ENCODE measurements around the gene PRELID1.

Gene PRELID1

DNA sequence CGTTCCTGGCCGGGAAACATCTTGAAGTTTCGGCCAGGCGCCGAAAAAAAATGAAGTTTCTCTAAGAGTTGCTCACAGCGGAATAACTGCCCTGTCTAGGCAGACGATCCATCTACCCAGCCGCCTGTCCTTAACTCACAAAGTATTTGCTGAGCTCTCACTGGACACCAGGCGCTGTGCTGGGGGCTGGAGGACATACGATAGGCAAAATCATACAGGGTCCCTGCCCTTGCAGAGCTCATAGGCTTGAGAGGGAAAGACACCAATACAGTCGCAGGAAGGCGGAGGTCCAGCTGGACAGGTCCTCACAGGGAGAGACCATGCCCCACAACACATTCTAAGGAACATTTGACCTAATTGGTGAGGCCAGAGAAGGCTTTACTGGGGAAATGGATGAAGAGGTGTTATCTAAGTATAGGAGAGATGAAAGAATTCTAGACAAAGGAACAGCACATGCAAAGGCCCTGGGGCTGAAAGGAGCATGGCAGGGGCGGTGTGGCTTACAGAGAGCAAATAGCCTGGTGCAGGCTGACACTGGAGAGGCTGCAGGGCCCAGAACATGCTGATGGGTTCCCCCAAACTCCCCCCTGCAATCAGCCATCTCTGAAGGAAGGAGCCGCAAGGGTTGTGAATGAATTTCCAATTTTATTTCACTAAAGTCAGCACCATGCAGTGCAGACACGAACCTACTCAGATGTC is 10.1 kb downstream of the PRELID1 start:
- DNase-seq (ENCODE audit: low read depth in 1 of 2, low spot score in 1 of 2), result no peak

DNA sequence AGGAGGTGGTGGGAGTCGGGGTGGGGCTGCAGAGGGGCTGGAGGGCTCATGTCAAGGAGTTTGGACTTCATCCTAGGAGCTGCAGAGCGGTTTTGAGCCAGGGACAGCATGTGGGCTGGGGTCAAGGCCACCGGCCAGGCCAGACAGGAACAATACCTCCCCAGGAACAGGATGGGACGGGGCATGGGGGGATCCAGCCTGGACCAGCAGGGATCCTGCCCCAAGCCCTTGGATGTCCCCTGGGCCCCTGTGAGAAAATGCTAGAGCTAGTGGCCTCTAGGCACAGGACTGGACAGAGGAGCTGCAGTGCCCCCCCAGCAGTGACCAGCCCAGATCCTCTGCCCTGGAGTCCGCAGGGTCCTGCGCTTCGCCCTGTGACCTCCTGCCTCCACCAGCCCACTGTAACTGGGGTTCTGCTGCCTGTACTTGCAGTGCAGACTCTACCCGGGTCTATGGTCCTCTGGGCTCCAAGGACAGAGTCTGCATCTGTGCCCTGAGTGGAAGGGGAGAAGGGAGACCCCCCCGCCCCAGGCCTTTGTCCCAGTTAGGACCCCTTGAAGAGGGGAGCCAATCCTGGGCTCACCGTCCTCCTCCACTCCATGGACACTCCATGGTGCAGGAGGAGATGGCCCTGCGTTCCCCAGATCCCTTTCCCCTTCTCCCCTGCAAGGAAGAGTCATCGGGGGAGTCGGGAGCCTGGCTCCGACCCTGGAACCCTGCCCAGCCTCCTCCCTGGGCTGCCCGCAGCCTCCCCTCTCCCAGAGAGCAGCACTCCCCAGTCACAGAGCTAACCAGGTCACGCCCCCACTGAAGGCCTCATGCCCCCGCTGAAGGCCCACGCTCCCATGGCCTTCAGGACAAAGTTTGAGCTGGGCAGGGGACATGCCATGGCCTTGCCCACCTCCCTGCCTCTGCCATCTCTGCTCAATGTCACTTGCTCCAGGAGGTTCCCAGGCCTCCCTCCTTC is 11.1 kb downstream of the PRELID1 start:
- no peak for DNase-seq (ENCODE audit: low read depth in 1 of 2, low spot score in 1 of 2)

DNA sequence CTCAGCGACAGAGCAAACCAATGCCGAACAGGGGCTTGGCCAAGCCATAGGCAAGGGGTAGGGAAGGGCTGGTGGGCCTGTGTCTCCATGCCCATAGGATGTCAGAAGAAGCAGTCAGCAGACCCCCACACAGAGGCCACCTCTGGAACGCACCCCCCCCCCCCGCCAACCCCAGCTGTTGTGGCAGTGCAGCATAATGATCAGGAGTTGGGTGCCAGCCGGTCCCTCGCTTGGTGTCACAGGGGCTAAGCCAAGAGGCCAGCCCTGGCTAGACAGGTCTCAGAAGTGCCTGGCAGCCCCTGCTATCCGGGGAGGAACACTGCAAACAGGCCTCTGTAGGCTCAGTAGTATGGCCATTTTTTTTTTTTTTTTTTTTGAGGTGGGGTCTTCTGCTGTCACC is 11.8 kb downstream of the PRELID1 start:
- no peak for DNase-seq (ENCODE audit: low read depth in 1 of 2, low spot score in 1 of 2)

DNA sequence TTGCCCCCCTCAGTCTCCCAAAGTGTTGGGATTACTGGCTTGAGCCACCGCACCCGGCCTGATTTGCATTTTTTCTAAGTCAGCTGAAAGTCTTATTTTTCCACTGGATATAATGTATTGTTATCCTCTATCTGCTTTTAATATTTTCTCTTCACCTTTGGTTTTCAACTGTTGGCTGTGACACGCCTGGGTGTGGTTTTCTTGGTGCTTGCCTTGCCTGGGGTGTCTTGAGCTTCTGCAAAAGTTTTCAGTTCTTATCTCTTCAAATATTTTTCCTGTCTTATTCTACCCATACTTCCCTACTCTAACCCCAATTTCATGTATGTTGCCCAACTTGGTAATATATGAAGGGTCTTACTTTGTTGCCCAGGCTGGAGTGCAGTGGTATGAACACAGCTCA is 12.4 kb downstream of the PRELID1 start:
- no peak for DNase-seq (ENCODE audit: low read depth in 1 of 2, low spot score in 1 of 2)

DNA sequence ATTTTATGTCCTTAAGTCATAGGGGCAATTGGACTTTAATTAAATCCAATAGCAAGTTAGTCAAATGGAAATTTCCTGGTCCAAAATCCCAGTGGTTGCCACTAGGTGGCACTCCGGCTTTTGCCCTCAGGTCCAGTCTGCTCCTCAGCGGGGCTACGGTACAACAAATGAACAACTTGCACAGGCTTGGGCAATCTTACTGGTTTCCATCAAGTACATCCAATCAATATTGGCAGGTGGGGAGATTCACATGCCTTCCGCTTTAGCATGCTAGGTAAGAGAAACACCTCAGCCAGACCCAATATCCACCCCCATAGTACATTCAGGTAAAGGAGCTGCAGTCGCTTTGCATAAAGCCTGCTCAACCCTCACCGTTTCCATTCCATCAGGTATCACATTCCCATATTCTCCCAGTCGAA is 14.4 kb downstream of the PRELID1 start:
- DNase-seq (ENCODE audit: low read depth in 1 of 2, low spot score in 1 of 2), result peak; percentile 52 to 60

DNA sequence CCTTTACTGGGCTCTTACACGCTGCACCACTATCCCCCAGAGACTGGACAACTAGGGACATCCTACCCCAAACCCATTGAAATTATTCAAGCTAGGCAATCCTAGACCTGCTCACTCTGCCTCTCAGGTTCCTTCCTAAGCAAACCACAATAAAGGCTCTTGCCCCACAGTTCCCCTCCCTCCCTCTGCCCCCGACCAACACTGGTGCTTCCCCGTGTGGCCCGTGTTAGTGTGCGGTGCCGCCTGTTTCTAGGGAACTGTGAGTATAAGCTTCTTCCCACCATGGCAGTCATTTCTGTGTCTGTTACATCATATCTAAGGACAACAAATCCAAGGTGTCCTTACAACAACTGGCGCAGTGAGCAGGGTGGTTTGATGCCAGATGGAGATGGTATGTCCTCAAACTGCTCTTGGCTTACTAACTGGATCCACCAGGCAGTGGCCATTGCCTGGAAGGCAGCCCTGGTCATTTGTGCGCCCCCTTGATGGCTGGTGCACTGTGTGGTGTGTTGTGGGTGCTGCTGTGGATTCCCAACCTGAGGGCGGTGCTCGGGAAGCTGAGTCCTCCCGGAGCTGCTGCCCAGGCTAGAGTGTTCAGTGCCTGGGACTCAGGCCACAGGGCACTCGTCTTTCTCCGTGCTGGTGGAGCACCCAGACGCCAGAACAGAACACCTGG is 16.5 kb downstream of the PRELID1 start:
- DNase-seq (ENCODE audit: low read depth in 1 of 2, low spot score in 1 of 2), result no peak

DNA sequence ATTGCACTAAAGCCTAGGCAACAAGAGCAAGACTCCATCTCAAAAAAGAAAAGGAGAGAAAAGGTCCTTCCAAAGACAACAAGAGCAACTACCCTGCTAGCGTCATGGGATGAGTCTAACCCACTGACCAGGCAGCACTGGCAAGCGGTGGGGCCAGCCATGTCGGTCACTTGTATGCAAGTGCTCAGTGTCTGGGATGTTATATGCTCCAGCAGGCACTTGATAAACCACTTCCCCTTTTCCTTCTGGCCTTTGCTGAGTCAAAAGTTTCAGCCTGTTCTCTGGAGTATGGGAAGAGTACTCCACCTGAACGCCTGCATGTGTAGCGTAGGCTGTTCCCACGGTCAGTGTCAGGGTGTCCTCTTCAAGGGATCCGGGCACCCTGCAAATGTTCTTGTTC is 17.3 kb downstream of the PRELID1 start:
- no peak for DNase-seq (ENCODE audit: low read depth in 1 of 2, low spot score in 1 of 2)

DNA sequence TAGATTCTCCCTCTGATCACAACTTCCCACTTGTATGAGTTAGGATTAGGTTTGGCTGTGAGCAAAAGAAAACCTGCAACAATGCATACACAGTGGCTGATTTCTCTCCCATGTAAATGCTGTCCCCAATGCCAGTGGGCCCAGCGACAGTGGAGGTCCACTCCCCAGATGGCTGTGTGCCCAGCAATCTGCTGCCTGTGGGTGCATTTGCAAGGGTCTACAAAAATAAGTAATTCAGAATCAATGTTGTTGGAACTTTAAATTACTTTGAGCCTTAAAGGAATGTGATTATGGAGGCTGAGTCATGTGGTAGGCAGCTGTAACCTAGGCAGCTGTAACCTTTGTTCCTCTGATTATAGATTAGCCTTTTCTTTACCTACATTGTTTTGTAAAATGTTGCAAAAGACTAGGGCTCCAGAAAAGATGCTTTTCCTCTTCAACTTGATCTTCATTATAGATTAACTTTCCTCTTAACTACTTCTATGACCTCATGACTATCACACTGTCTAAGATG is 22.3 kb downstream of the PRELID1 start:
- DNase-seq (ENCODE audit: low read depth in 1 of 2, low spot score in 1 of 2), result no peak

DNA sequence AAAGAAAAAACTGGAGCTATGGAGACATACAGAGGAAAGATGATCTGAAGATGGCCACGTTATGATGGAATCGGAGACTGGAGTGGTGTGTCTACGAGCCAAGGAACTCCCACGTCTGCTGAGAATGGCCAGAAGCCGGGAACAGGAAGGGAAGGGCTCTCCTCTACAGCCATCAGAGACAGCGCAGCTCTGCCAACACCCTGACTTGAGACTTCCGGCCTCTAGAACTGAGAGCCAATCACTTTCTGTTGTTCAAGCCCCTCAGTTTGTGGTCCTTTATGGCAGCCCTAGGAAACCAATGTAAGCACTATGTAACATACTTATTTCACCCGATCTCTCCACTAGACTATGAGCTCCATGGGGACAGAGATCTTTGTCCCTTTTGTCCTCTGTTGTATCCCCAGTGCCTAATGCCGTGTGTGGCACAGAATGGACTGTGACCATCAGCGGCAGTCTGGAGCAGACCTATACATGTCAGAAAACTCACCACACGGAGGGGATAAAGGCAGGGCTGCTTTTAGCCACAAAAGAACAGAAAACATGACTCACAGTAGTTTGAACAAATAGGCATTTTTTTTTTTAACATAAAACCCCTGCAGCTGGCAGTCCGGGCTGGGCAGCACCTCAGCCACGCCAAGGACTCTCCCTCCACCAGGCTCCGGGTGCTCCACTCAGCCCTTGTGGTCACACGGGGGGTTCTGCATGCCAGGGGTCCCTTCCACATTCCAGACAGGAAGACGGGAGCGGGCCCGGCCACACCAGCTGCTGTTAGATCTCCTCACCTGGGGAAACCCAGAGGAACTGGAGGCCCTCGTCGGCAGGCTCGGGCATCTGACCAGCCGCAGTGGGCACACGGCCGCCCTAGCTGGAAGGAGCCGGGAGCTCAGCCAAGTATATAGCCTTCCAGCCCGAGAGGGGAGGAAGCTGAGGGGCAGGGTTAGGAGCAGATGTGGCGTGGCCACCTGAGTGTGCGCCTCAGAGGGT is 24.2 kb downstream of the PRELID1 start:
- DNase-seq (ENCODE audit: low read depth in 1 of 2, low spot score in 1 of 2), result no peak

DNA sequence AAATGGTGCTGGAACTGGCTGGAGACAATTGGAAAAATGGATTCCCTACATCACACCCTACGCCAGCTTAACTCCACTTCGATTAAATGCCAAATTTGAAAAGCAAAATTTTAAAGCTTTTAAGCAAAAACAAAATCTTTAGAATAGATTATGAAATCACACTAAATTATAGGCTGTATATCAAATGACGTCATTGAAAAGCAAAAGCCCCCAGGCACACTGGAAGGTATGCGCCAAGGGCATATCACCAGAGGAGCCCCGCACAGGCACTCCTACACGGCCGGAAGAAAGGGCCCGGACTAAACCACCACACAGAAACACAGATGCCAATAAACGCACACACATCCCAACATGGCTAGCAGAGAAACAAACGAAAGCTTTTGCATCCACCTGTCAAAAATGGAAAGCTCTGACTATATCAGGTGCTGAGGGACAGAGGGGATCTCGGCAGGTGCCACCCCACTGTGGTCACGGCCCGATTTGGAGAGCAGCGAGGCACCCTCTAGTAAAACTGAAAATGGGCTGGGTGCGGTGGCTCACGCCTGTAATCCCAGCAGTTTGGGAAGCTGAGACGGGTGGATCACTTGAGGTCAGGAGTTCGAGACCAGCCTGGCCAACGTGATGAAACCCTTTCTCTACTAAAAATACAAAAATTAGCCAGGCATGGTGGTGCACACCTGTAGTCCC is 25.1 kb downstream of the PRELID1 start:
- DNase-seq (ENCODE audit: low read depth in 1 of 2, low spot score in 1 of 2), result no peak

DNA sequence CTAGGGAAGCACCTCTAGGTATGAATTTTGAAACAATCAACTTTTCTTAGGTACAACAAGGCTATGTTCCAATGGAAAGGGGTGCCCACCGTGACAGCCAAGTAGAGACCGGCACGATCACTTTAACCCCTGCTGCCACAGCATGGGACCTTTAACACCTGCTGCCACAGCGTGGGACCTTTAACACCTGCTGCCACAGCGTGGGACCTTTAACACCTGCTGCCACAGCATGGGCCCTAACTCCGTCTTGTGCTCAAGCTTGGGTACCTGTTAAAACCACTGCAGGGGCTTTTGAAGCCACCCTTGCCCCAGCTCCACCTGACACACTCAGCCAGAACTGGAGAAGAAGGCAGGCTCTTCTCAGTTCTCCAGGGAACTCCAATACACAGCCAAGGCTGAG is 26.3 kb downstream of the PRELID1 start:
- DNase-seq (ENCODE audit: low read depth in 1 of 2, low spot score in 1 of 2), result no peak

DNA sequence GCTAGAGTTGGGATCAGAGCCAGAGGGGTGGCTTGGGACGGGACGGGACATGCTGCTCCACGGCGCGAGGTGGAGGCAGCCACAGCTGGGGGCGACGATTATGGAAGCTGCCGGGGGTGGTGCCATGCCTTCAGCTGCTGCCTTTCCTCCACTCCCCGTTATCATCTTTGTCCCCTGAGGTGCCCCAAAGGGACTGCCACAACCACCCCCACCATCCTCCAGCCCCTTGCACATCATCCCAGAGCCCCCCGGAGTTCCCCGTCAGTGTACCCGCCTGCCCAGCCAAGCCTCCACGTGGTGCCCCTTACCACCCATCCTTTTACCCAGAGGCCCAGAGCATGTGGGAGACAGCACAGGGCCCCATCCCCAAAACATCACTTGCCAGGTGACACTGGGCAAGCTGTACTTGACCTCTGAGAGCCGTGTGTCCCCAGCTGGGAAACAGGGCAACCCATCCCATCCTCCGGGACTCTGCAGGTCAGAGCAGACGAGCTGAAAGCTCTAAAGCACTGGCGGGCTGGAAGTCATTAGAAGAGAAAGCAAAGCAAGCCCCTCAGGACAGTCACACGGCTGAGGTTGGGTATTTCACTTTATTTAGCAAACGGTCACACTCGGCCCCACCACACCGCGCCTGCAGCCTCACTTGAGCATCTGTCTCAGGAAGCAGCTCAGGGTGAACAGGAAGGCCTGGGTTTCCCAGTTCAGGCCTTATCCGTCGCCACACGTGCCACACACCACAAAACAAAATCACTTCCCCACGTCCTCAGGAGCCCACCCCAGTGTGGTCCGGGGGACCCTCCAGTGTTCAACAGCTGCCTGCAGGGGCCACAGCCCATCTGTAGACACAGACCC is 27.6 kb downstream of the PRELID1 start:
- no peak for DNase-seq (ENCODE audit: low read depth in 1 of 2, low spot score in 1 of 2)

DNA sequence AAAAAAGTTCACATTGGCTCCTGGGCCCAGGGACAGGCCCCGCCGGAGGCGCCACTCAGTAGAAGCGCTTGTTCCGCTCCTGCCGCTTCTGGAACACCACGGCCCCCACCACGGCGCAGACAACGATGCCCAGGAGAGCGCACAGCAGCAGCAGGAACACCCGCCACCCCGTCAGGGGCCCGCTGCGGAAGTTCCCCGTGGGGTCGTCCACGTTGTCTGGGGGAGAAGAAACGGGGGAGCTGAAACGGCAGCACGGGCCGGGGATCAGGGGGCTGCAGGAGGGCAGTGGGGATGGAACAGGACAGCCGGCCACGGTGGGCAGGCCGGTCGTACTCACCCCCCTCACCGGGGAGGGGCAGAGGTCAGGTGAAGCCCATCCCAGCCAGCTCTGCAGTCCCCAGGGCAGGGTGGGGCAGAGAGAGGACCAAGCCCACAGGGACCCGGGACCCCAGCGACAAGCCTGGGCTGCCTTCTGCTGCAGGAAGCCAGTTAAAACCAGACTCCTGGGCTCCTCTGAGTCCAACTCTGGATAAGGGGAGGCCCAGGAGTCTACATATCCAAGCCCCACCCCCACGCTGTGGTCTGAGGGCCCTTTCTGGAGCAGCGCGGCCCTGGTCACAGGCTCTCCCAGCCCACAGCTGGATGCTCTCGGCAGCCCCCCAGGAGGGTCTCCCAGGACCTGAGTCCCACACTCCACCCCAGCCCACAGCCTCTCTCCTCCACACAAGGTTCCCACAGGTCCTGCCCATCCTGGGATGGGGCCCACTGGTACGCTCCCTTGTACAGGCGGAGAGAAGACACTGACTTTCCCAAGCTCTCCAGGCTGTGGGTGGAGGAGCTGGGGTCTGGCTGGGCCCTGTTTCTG is 28.7 kb downstream of the PRELID1 start:
- DNase-seq (ENCODE audit: low read depth in 1 of 2, low spot score in 1 of 2), result no peak

DNA sequence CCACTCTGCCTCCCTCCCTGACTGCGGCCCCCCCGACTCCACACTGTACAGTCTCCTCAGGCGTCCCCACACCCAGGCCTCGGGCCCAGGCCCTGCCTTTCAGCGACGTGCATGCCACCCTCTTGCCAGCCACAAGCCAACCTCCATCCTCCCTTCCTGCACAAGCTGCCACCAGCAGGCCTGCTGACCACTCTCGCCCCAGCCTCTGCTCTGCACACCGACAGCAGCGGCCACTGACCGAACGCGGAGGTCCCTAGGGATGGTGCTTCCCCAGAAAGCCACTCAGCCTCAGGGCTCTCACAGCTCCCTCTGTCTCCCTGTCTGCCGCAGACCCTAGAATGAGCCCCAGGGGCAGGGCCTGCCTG is 29.3 kb downstream of the PRELID1 start:
- no peak for DNase-seq (ENCODE audit: low read depth in 1 of 2, low spot score in 1 of 2)

DNA sequence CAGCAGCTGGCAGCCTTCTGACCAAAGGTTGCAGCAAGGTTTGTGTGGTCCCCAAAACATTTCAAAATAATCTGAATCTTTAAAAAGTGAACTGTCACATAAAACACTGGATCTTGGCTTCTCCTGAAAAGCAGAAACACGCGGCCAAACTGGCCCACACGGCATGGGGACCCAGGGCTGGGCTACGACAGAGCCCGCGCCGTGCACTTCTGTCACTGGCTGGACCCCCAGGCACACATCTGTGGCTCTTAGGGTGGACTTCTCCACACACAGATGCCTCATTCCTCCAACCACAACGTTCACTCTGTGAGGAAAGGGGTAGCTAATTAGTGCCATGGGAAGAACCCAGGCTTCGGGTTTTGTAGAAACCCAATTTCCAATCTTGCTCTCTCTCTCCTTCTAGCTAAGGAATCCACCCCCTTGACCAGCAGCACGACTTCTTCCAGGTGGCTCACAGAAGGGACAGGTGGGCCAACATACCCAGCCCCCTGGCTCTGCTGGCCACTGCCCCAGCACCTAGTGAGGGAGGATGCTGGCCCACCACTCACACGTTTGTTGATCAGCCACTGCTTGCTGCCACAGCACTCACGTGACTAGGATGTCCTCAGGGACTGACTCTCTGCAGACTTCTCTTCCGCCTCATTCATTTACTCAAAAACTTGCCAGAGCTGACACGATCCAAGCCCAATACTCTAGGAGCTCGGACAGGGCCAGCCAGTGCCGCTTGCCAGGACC is 30.0 kb downstream of the PRELID1 start:
- no peak for DNase-seq (ENCODE audit: low read depth in 1 of 2, low spot score in 1 of 2)

DNA sequence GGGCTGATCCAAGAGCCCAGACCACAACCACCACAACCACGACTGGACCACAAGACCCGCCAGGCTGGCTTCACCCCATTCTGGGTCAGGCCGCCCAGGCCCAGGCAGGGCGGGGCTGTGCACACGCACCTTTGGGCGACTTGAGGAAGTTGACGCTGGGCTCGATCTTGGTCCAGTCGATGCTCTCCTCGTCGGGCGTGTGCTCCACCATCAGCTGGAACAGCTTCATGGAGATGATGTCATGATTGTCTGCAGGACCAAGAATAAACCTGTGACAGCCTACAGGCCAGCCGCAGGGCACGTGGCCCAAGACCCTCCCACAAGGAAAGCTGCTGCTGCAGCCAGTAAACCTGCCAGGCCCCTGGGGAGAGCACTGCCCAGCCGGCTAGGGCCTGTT is 30.6 kb downstream of the PRELID1 start:
- DNase-seq (ENCODE audit: low read depth in 1 of 2, low spot score in 1 of 2), result no peak
